Pancreas (tissue), 10 donors: Measurements from ENCODE around the gene CSNK2B. TPM values are rescaled to one million over a fixed set of nuclear protein-coding genes. Genes with fewer than 3 reads are reported as not detected.

ENCODE experiments used
- ATAC-seq, 4 donors: fragments of 200-7000 bp; cut with Tn5 transposase; one replicate each; pipeline versions ENCODE4 v1.8.0 to v1.9.1; 2020; ENCODE audit warnings: mild to moderate bottlenecking in 4 of 4, moderate library complexity in 4 of 4
- DNase-seq, 6 donors: peaks; one replicate each; pipeline ENCODE4 v3.0.0-alpha.2; 2020
- FAIRE-seq: peaks from 2 replicates; lab custom pipeline; 2012; peaks lifted over from hg19 to GRCh38; lab: Jason Lieb, UNC
- H3K27ac ChIP-seq, 4 donors: fragments of 200-600 bp; sonication (generic); 1 replicate in 3 of 4; 2 replicates in 1 of 4; pipeline versions ENCODE4 v1.5.0 to v1.8.0; 2020
- H3K27me3 ChIP-seq, 4 donors: fragments of 200-600 bp; one replicate each; pipeline ENCODE4 v1.8.0; 2021
- H3K36me3 ChIP-seq, 3 donors: fragments of 200-600 bp; sonication (generic) in 1 of 3; one replicate each; pipeline versions ENCODE4 v1.5.0 to v1.8.0; 2020 to 2021
- H3K4me1 ChIP-seq, 3 donors: fragments of 200-600 bp; one replicate each; pipeline ENCODE4 v1.8.0; 2021
- H3K4me3 ChIP-seq, 4 donors: fragments of 200-600 bp; sonication (generic) in 2 of 4; one replicate each; pipeline versions ENCODE4 v1.5.0 to v1.8.0; 2020 to 2021
- H3K9me3 ChIP-seq, 4 donors: fragments of 200-600 bp; one replicate each; pipeline ENCODE4 v1.8.0; 2021
- CTCF ChIP-seq, 4 donors: fragments of 200-600 bp; sonication (generic) in 3 of 4; IDR thresholded peaks; one replicate each; pipeline versions ENCODE4 v1.5.0 to v1.8.0; 2021; ENCODE audit warnings: antibody characterized with exemption in 4 of 4
- whole genome bisulfite sequencing, 2 donors: extraction: QIAGEN DNeasy Blood & Tissue Kit; methylation state at CpG; one replicate each; pipeline ENCODE4 v1.1.7; 2013; 5-methylcytosine and 5-hydroxymethylcytosine counted together
- intact Hi-C, 3 donors: fragments of 100-400 bp; cut with DNase I; formaldehyde crosslinking; loops; one replicate each; pipeline versions ENCODE4 v1.11.1 to v1.14.2; 2022
- polyA plus RNA-seq, 2 donors: library from polyadenylated mRNA; stranded (reverse); fragments of 200-250 nt; gene quantifications; one replicate each; pipeline ENCODE4 v1.2.3, GENCODE V29; 2013
- total RNA-seq, 6 donors: library from RNA; stranded (reverse); fragmentation: NEBNext Ultra II Directional in 4 of 6; extraction: Animal tissue kit (Norgen Biotek cat#: 25700) in 4 of 6; gene quantifications; one replicate each; pipeline versions ENCODE4 v1.2.1 to v1.2.4, GENCODE V29; 2021 to 2023
- donor health status: healthy with polysubstance abuse.
- donor health status: DM: no; HTN: no; CAD: no; lungs with moderate emphysema.
- donor health status: DM: no; HTN: no; CAD: no.
- donor health status: control.
- donor health status: control.
- donor health status: Bipolar disorder and iron deficiency.
- donor health status: DM: yes; HTN: yes; CAD: no.
- donor health status: DM: no; HTN: no; CAD: no.
- donor health status: DM: no; HTN: no; CAD: no.
- donor health status: DM: yes; HTN: yes; CAD: no.

Gene CSNK2B
- total and polyA plus RNA-seq, 8 donors: 48.1 to 116 (median 59.3) TPM

GRCh38 chr6:31680226-31681134, 14.6 kb downstream of the CSNK2B start, which contains the start of gene LY6G5C:
TSS of gene LY6G5C (minus strand) at chr6:31681067. CDS start at chr6:31680373, 694 bp downstream.
- peak within 1 kb of the TSS; percentile 38 to 71 (median 53) for H3K27ac ChIP-seq
- ATAC-seq: peak; percentile 81 to 93 (median 90)
- H3K9me3 ChIP-seq: no peaks in the 10 kb centered on the region
- no peak for FAIRE-seq
- peak; percentile 10 to 64 (median 50) for TF ChIP-seq CTCF (IDR thresholded peaks at IDR 0.05)
- intact Hi-C loops: loop anchor here in 1 of 3 donors (5.0 kb wide), 1 partner anchor 87 kb away; no protein-coding TSS in a partner anchor
- H3K4me3 ChIP-seq: peak within 1 kb of the TSS; percentile 19 to 60 (median 42)
- 12 to 13% methylated on average over 17 of the region's 17 CpGs for WGBS, 2 donors
- H3K4me1 ChIP-seq: peaks cover 3 to 8% (median 5%) of the 10 kb centered on the region in 3 donors
- no peaks in the 10 kb centered on the region for H3K27me3 ChIP-seq
- DNase-seq: peak; percentile 76 to 92 (median 80)
- H3K36me3 ChIP-seq: no peaks in the 10 kb centered on the region

GRCh38 chr6:31681135-31681671, 15.3 kb downstream of the CSNK2B start:
- Histone ChIP-seq H3K27me3 (no peaks in the 10 kb centered on the region), H3K27ac (peak overlapping the region; percentile 38 to 71 (median 53)), H3K36me3 (no peaks in the 10 kb centered on the region), H3K4me3 (peak overlapping the region; percentile 19 to 60 (median 42)), H3K4me1 (peaks cover 3 to 8% (median 5%) of the 10 kb centered on the region in 3 donors), H3K9me3 (no peaks in the 10 kb centered on the region)
- intact Hi-C loops: loop anchor here in 1 of 3 donors (5.0 kb wide), 1 partner anchor 86 kb away; no protein-coding TSS in a partner anchor
- ATAC-seq (peak; percentile 53 to 76 (median 73)), DNase-seq (peak in 4 of 6 donors; percentile 27 to 82 (median 48)), FAIRE-seq (no peak)
- TF ChIP-seq CTCF (IDR thresholded peaks at IDR 0.05): no peak
- 1% methylated on average over 40 of the region's 40 CpGs for WGBS, 2 donors

GRCh38 chr6:31683591-31683990, 17.7 kb downstream of the CSNK2B start:
- Histone ChIP-seq H3K4me3 (no peak overlapping the region), H3K27me3 (no peaks in the 10 kb centered on the region), H3K9me3 (no peaks in the 10 kb centered on the region), H3K27ac (no peak overlapping the region), H3K36me3 (peaks cover 0 to 6% (median 5%) of the 10 kb centered on the region in 3 donors), H3K4me1 (peaks cover 3 to 8% (median 5%) of the 10 kb centered on the region in 3 donors)
- no peak for TF ChIP-seq CTCF (IDR thresholded peaks at IDR 0.05)
- 62 to 67% methylated on average over 13 of the region's 13 CpGs for WGBS, 2 donors
- FAIRE-seq: no peak
- ATAC-seq: no peak
- no peak for DNase-seq
- intact Hi-C loops: loop anchor here in 1 of 3 donors (5.0 kb wide), 1 partner anchor 84 kb away; no protein-coding TSS in a partner anchor

DNA sequence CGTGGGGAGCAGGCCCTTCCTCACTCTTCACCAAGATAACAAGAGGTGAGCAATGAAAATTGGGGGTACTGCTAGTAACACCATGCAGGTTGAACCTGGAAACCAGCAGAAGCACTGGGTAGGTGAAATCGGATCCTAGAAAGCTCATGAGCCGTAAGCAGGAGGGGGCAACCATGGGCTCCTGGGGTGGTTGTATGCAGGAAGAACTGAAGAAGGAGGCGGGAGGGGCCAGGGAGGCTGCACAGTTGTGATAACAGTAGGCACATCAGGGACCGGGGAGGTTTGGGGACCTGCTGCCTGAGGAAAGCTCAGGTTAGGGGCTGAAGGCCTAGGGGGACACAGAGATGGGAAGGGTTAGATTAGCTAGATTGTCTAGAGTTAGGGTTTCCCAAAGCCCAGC, 20.6 kb downstream of the CSNK2B start:
- H3K4me3 ChIP-seq: no peak overlapping the region
- ATAC-seq (no peak), FAIRE-seq (no peak), DNase-seq (no peak)
- H3K4me1 ChIP-seq: peaks cover 0 to 3% (median 1%) of the 10 kb centered on the region in 3 donors
- WGBS, 2 donors: 87 to 94% methylated on average over 5 of the region's 5 CpGs
- no peak for TF ChIP-seq CTCF (IDR thresholded peaks at IDR 0.05)
- no peaks in the 10 kb centered on the region for H3K27me3 ChIP-seq
- intact Hi-C loops: no loop called here
- H3K27ac ChIP-seq: no peak overlapping the region
- peaks cover 0 to 14% (median 12%) of the 10 kb centered on the region in 3 donors for H3K36me3 ChIP-seq
- H3K9me3 ChIP-seq: no peaks in the 10 kb centered on the region
